ENCODE measurements around the gene RTL9. TPM values are rescaled to one million over a fixed set of nuclear protein-coding genes. Genes with fewer than 3 reads are reported as not detected.

RTL9 gene
- total and polyA plus RNA-seq, 2 donors (not counting 3 experiments of a cell fraction or from before 2014, with no cell fraction given), result not detected

GRCh38 chrX:110322603-110323002 is 36.0 kb upstream of the RTL9 start:
- H3K27ac ChIP-seq (ENCODE audit: insufficient read depth, low read depth, low read length), result no peak overlapping the region
- no peaks in the 10 kb centered on the region for H3K9me1 ChIP-seq (replicated peaks; ENCODE audit: control insufficient read depth, extremely low read depth, insufficient read depth, low read length)
- POLR2A ChIA-PET, result no interaction called here
- H3K4me2 ChIP-seq (ENCODE audit: insufficient read depth, low read length), result no peak overlapping the region
- CTCF ChIA-PET, result interaction anchor here (1.0 kb wide), 1 partner anchor 162 kb away, joined by 5 read pairs; no protein-coding TSS in a partner anchor
- H4K20me1 ChIP-seq (replicated peaks; ENCODE audit: control insufficient read depth, extremely low read depth, insufficient read depth, low read length), result no peaks in the 10 kb centered on the region
- H3K4me1 ChIP-seq (ENCODE audit: control insufficient read depth, extremely low read depth, insufficient read depth, low read length), result peaks cover 4% of the 10 kb centered on the region
- H3K79me2 ChIP-seq (ENCODE audit: control insufficient read depth, insufficient read depth, low read length), result no peaks in the 10 kb centered on the region
- H2AFZ ChIP-seq (ENCODE audit: low read depth, low read length), result no peak overlapping the region
- intact Hi-C loops (cut with micrococcal nuclease), result no loop called here
- DNase-seq (ENCODE audit: low read depth, low spot score) (no peak), FAIRE-seq (peak; percentile 8)
- dilution Hi-C loops (cut with MboI; ENCODE audit: extremely low pct_ligation_motif_present, low sequenced_read_pairs), result no loop called here
- TF ChIP-seq CTCF (IDR thresholded peaks at IDR 0.05; ENCODE audit: extremely low read depth in 1 of 2, insufficient read depth in 1 of 2, low read depth in 1 of 2, low read length in 2 of 2) (no peak), GATA2 (IDR thresholded peaks at IDR 0.05; ENCODE audit: insufficient read depth, insufficient read length, low read depth, low read length) (no peak), JUN (IDR thresholded peaks at IDR 0.05; ENCODE audit: borderline replicate concordance, insufficient read depth, insufficient read length, low read depth) (no peak), MAX (IDR thresholded peaks at IDR 0.05; ENCODE audit: insufficient read depth, insufficient read length) (no peak), FOS (IDR thresholded peaks at IDR 0.05; ENCODE audit: borderline replicate concordance, insufficient read depth, low read length) (no peak), MYC (IDR thresholded peaks at IDR 0.05; ENCODE audit: low read depth, low read length) (no peak), EZH2 (IDR thresholded peaks at IDR 0.05; ENCODE audit: borderline replicate concordance, low read depth, low read length, severe bottlenecking) (no peak), POLR2AphosphoS5 (IDR thresholded peaks at IDR 0.05; ENCODE audit: insufficient read depth, low read depth, low read length) (no peak), POLR2A (IDR thresholded peaks at IDR 0.05; ENCODE audit: low read depth, low read length) (no peak)
- BruUV-seq (replicated peaks), result no TSS peak
- H3K4me3 ChIP-seq (replicated peaks in 1 of 3; ENCODE audit: insufficient read depth in 1 of 3, low read depth in 1 of 3, low read length in 3 of 3), result no peak overlapping the region
- no peaks in the 10 kb centered on the region for H3K9me3 ChIP-seq (replicated peaks; ENCODE audit: control insufficient read depth, insufficient read depth, low read length)
- no peak overlapping the region for H3K9ac ChIP-seq (replicated peaks; ENCODE audit: extremely low read depth, insufficient read depth, low read length)
- no peaks in the 10 kb centered on the region for H3K36me3 ChIP-seq (ENCODE audit: control insufficient read depth in 2 of 2, extremely low read depth in 1 of 2, insufficient read depth in 2 of 2, low read length in 2 of 2)
- H3K27me3 ChIP-seq (ENCODE audit: control insufficient read depth in 2 of 2, insufficient read depth in 2 of 2, low read length in 2 of 2), result no peaks in the 10 kb centered on the region
